Mucosa of rectum (tissue), 2 donors: ENCODE measurements around the gene CSMD2.
"Not testable (repeated sequence)": the region's sequence is repeated elsewhere in the genome, so short reads cannot be mapped to it uniquely, and the experiment has no call there.

ENCODE experiments used
- H3K27ac ChIP-seq, 2 donors: one replicate each; pipeline ENCODE4 v1.7.0; 2013; ENCODE audit warnings: inconsistent platforms in 2 of 2, low read depth in 2 of 2, low read length in 2 of 2
- H3K27me3 ChIP-seq, 2 donors: one replicate each; pipeline ENCODE4 v1.7.0; 2013; ENCODE audit warnings: low read length in 2 of 2; ENCODE audit not compliant: control insufficient read depth in 2 of 2, insufficient read depth in 2 of 2
- H3K36me3 ChIP-seq, 2 donors: one replicate each; pipeline ENCODE4 v1.7.0; 2013; ENCODE audit warnings: low read length in 2 of 2; ENCODE audit not compliant: control insufficient read depth in 2 of 2, insufficient read depth in 2 of 2
- H3K4me1 ChIP-seq, 2 donors: one replicate each; pipeline ENCODE4 v1.7.0; 2013; ENCODE audit warnings: low read length in 2 of 2, mild to moderate bottlenecking in 1 of 2; ENCODE audit not compliant: control insufficient read depth in 2 of 2, insufficient read depth in 2 of 2
- H3K4me3 ChIP-seq, 2 donors: one replicate each; pipeline ENCODE4 v1.7.0; 2013; ENCODE audit warnings: low read length in 2 of 2
- H3K9ac ChIP-seq, 2 donors: one replicate each; pipeline ENCODE4 v1.7.0; 2013; ENCODE audit warnings: low read length in 2 of 2, low read depth in 1 of 2, mild to moderate bottlenecking in 1 of 2
- H3K9me3 ChIP-seq, 2 donors: one replicate each; pipeline ENCODE4 v1.7.0; 2013; ENCODE audit warnings: low read length in 2 of 2; ENCODE audit not compliant: control insufficient read depth in 2 of 2
- donor health status: healthy.
- donor health status: Normal muscosa, but diverticular disease.

The CSMD2 gene

DNA sequence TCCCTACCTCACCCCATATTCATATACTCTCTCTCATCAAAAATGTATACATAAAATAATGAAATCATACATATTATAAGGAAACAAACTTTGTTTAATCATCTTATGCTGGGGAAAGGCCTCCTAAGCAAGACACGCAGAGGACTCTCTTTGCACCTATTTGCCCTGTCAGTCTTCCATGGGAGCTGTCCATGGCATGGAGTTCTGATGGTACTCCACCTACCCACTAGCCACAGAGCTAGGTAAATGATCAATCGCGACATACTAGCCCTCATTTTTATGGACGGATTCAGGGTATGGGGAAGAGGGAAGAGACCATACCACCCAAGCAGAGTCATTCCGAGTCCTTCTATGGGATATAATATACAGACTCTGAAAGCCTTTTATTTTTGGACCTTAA lies 131.0 kb downstream of the CSMD2 start:
- Histone ChIP-seq H3K4me3 (no peak overlapping the region), H3K4me1 (no peaks in the 10 kb centered on the region), H3K9ac (no peak overlapping the region), H3K27ac (no peak overlapping the region), H3K36me3 (no peaks in the 10 kb centered on the region), H3K9me3 (no peaks in the 10 kb centered on the region), H3K27me3 (no peaks in the 10 kb centered on the region)

DNA sequence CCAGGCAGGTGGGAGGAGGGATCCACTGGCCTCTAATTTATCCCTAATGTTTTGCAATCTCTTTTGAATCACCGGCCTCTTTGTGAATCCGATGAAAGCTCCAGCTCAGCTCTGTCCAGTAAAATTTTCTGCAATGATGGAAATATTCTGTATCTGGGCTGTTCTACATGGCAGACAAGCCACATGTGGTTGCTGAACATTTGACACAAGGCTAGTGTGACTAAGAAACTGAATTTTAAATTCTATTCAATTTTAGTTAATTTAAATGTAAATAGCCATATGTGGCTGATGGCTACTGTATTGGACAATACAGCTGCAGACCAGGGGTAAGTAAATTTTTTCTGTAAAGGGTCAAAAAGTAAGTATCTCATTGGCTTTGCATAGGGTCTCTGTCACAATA lies 135.1 kb downstream of the CSMD2 start:
- Histone ChIP-seq H3K4me3 (no peak overlapping the region), H3K36me3 (no peaks in the 10 kb centered on the region), H3K27ac (no peak overlapping the region), H3K9me3 (no peaks in the 10 kb centered on the region), H3K4me1 (no peaks in the 10 kb centered on the region), H3K9ac (no peak overlapping the region), H3K27me3 (no peaks in the 10 kb centered on the region)

DNA sequence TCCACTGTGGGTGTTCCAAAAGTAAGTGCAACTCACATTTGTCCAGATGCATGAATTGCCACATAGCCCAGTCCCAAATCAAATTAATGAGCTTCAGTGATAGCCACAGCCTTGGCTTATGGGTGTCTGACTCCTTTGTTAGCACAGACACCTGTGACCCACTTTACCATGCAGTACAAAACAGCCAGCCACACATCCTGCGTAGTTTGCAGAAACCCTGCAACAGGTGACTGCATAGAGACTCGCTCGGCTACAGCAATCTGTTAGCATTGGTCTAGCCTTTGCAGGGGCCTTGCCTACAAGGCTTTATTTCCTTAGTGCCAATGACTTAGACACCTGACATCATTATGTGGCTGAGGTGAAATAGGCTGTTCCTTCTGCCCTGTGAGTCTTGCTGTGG lies 135.5 kb downstream of the CSMD2 start:
- Histone ChIP-seq H3K36me3 (no peaks in the 10 kb centered on the region), H3K9me3 (no peaks in the 10 kb centered on the region), H3K4me3 (no peak overlapping the region), H3K27ac (no peak overlapping the region), H3K4me1 (no peaks in the 10 kb centered on the region), H3K27me3 (no peaks in the 10 kb centered on the region), H3K9ac (no peak overlapping the region)

DNA sequence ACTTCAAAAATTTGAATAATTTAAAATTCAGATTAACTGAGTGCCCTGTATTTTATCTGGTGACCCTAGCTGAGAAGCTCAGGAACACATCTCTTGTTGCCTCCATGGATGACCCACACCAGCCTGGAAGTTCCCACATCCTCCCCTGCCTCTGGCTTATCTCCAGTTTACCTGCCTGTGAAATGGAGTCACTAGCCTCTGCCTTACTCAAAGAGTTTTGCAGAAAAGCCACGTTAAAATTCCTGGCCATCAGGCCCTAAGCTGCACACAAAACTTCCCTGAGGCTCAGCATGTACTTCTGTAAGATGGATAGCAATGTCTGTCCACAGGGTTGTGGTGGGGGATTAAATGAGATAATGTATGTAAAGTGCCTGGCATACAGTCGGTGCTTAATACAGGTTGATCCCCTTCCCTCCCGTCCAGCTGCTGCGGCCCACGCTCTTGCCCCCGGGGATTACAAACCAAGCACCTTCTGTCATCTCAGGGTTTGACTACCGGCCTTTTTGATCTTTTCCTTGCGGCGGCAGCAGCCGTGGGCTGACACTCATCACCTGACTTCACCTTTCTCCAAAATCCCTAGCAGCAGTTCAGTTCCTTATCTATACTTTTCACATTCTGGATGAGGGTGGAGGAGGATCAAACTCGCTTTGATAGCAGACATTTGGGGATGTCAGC lies 136.5 kb downstream of the CSMD2 start:
- Histone ChIP-seq H3K4me3 (no peak overlapping the region), H3K9me3 (no peaks in the 10 kb centered on the region), H3K4me1 (no peaks in the 10 kb centered on the region), H3K9ac (no peak overlapping the region), H3K27ac (no peak overlapping the region), H3K27me3 (no peaks in the 10 kb centered on the region), H3K36me3 (no peaks in the 10 kb centered on the region)

DNA sequence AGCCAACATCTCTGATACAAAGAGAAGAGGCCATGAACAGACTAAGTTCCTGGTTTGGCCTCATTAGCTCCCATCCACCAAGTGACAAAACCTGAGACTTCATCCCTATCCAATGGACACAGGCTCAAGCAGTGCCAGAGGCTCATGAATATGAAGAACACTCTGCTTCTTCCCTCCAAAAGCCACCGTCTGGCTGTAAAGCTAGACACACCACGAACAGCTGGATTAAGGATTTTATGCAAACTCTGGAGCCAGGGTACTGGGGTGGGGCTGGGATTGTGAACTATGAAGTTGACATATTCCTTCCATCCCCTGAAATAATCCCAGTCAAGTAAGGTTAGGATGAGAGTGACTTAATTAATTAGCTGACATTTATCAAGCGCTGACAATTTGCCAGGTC lies 139.4 kb downstream of the CSMD2 start:
- Histone ChIP-seq H3K9ac (no peak overlapping the region), H3K9me3 (no peaks in the 10 kb centered on the region), H3K27me3 (no peaks in the 10 kb centered on the region), H3K27ac (no peak overlapping the region), H3K36me3 (no peaks in the 10 kb centered on the region), H3K4me1 (no peaks in the 10 kb centered on the region), H3K4me3 (no peak overlapping the region)

DNA sequence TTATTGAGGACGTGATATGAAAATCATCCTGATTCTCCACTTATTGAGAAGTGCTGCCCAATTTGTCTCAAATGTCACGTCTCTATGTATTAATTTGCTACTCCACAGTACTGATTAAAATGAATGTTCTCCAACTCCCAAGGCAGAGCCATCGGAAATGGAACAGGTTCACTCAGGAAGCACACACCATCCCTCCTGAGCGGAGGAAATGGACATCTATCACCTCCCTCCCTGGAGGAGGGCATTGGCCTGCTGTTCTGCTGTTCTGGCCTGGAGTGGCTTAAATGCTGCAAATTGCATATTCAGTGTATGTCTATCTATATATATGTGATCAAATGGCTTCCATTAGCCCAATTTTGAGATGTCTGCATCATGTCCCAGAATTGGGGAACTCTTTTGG lies 140.5 kb downstream of the CSMD2 start:
- H3K9ac ChIP-seq = no peak overlapping the region
- H3K36me3 ChIP-seq = no peaks in the 10 kb centered on the region

DNA sequence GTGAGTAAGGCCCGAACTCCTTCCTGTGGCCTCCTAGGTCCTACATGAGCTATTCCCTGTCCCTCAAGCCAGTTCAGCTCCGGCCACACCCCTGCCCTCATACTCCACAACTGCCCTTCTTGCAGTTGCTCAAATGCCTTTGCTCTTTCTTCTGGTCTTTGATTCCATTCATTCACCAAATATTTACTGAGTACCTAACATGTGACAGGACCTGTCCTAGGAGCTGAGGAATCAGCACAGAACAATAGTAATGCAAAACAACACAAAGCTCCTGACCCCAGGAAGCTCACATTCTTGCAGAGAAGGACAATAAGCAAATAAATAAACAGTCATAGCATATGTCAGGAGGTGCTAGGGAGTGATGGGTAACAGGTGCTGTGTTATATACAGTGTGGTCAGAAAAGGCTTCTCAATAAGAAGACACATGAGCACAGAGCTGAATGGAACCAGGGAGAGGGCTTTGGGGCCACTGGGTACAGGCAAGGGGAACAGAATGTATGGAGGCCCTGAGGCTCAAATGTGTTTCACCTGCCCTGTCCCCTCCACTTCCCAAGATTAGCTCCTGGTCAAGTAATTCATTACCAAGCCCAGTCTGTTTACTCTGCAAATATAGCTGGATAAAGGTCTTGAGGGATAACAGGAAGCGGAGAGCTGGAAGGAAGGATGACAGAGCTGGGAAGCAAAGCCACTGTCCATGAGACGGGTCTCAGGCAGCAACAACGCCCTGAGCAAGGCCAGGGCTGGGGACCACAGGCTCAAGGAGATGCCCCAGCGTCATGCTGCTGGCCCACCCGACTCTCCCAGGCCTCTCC lies 145.1 kb downstream of the CSMD2 start:
- no peaks in the 10 kb centered on the region for H3K36me3 ChIP-seq
- no peak overlapping the region for H3K27ac ChIP-seq
- H3K9ac ChIP-seq = no peak overlapping the region
- peaks cover 0 to 3% of the 10 kb centered on the region in 2 donors for H3K27me3 ChIP-seq
- H3K4me3 ChIP-seq = no peak overlapping the region
- H3K4me1 ChIP-seq = no peaks in the 10 kb centered on the region
- no peaks in the 10 kb centered on the region for H3K9me3 ChIP-seq

More for the DNA sequence above, 140.5 kb downstream of the CSMD2 start:
- H3K27me3 ChIP-seq = no peaks in the 10 kb centered on the region
- no peaks in the 10 kb centered on the region for H3K4me1 ChIP-seq
- no peak overlapping the region for H3K4me3 ChIP-seq
- no peak overlapping the region for H3K27ac ChIP-seq
- H3K9me3 ChIP-seq = no peaks in the 10 kb centered on the region

DNA sequence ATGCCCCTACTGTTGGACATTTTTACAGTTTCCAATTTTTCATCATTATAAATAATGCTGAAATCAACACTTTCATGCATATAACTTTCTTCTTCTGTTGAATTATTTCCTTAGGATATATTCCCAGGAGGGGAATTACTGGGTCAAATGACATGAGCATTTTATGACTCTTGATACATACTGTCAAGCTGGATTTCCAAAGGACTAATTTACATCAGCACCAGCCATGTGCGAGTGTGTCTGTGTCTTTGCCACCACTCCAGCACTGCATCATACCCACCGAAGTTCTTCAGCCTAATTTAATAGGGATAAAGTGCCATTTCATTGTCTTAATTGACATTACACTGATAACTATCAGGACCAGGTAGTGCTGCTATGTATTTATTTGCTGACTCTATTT lies 146.7 kb downstream of the CSMD2 start:
- Histone ChIP-seq H3K9me3 (no peaks in the 10 kb centered on the region), H3K27ac (no peak overlapping the region), H3K4me1 (no peaks in the 10 kb centered on the region), H3K9ac (no peak overlapping the region), H3K4me3 (no peak overlapping the region), H3K27me3 (peaks cover 0 to 3% of the 10 kb centered on the region in 2 donors), H3K36me3 (no peaks in the 10 kb centered on the region)

DNA sequence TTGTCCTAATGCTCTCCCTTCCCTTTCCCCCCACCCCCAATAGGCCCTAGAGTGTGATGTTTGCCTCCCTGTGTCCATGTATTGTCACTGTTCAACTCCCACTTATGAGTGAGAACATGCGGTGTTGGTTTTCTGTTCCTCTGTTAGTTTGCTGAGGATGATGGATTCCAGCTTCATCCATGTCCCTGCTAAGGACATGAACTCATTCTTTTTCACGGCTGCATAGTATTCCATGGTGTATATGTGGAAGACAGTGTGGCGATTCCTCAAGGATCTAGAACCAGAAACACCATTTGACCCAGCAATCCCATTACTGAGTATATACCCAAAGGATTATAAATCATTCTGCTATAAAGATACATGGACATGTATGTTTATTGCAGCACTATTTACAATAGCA lies 148.7 kb downstream of the CSMD2 start:
- H3K27ac ChIP-seq, H3K9ac ChIP-seq, H3K27me3 ChIP-seq, H3K4me1 ChIP-seq, H3K4me3 ChIP-seq, H3K9me3 ChIP-seq, H3K36me3 ChIP-seq: not testable (repeated sequence)

DNA sequence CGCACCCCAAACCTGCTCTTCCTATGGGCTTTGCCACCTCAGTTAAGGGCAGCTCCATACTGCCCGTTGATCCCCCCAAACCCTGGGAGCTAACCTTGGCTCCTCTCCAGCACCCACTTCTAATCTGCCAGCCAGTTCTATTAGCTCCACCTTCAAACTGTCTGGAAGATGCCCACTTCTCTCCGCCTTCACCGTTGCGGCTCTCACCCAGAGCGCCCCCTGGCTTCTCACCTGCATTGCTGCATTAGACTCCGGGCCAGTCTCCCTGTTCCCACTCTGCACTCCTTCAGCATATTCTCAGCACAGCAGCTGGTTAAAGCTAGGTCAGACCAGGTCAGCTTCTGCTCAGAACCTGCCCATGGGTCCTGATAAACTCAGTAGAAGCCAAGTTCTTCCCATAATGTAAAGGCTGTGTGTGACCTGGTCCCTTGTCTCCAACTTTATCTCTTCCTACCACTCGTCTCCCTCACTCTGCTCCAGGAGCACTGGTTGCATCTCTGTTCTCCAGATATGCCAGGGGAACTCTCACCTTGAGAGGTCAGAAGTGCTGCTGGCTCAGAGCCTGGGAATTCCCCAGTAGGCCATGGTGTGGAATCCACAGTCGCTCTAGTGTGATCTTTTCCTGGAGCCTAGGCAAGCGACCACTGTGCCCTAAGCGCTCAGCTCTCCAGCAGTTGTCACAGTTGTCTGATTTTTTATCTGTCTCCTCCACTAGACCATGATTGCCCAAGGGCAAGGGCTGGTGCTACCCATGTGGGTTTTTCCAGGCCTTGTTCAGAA lies 150.9 kb downstream of the CSMD2 start:
- no peaks in the 10 kb centered on the region for H3K9me3 ChIP-seq
- peaks cover 0 to 3% of the 10 kb centered on the region in 2 donors for H3K27me3 ChIP-seq
- no peaks in the 10 kb centered on the region for H3K36me3 ChIP-seq
- no peak overlapping the region for H3K9ac ChIP-seq
- no peaks in the 10 kb centered on the region for H3K4me1 ChIP-seq
- H3K27ac ChIP-seq = no peak overlapping the region
- H3K4me3 ChIP-seq = no peak overlapping the region
